Endothelial cell (in vitro differentiated cells): ENCODE data around the gene SMIM31. TPM values are rescaled to one million over a fixed set of nuclear protein-coding genes. Genes with fewer than 3 reads are reported as not detected.

Source experiments
- DNase-seq: peaks from one replicate; pipeline ENCODE4 v3.0.0; 2021; ENCODE audit warnings: low spot score
- H3K27ac Mint-ChIP-seq: one replicate; pipeline ENCODE4 v1.8.0; 2021; ENCODE audit warnings: mixed read lengths, inconsistent platforms; ENCODE audit not compliant: unreplicated experiment
- H3K27me3 Mint-ChIP-seq: one replicate; pipeline ENCODE4 v1.8.0; 2021; ENCODE audit warnings: mild to moderate bottlenecking, moderate library complexity, mixed read lengths, inconsistent platforms; ENCODE audit not compliant: unreplicated experiment
- H3K36me3 Mint-ChIP-seq: one replicate; pipeline ENCODE4 v1.8.0; 2021; ENCODE audit warnings: mild to moderate bottlenecking, low read depth, mixed read lengths, inconsistent platforms; ENCODE audit not compliant: unreplicated experiment
- H3K4me1 Mint-ChIP-seq: one replicate; pipeline ENCODE4 v1.8.0; 2021; ENCODE audit warnings: mild to moderate bottlenecking, mixed read lengths, inconsistent platforms; ENCODE audit not compliant: unreplicated experiment
- H3K4me3 Mint-ChIP-seq: one replicate; pipeline ENCODE4 v1.8.0; 2021; ENCODE audit warnings: mild to moderate bottlenecking, mixed read lengths, inconsistent platforms; ENCODE audit not compliant: unreplicated experiment
- H3K9me3 Mint-ChIP-seq: one replicate; pipeline ENCODE4 v1.8.0; 2021; ENCODE audit warnings: mixed read lengths, inconsistent platforms; ENCODE audit not compliant: unreplicated experiment
- CTCF ChIP-seq: fragments of 200-600 bp; sonication (generic); IDR thresholded peaks from one replicate; pipeline ENCODE4 v1.5.0; 2021; ENCODE audit warnings: antibody characterized with exemption; ENCODE audit not compliant: unreplicated experiment
- total RNA-seq: library from RNA; stranded (reverse); fragmentation: NEBNext Ultra II Directional; extraction: Animal tissue kit (Norgen Biotek cat#: 25700); gene quantifications from one replicate; pipeline ENCODE4 v1.2.1, GENCODE V29; 2021; ENCODE audit not compliant: unreplicated experiment

SMIM31 gene
- total RNA-seq, 1 donor from 2014 or later, result not detected

DNA sequence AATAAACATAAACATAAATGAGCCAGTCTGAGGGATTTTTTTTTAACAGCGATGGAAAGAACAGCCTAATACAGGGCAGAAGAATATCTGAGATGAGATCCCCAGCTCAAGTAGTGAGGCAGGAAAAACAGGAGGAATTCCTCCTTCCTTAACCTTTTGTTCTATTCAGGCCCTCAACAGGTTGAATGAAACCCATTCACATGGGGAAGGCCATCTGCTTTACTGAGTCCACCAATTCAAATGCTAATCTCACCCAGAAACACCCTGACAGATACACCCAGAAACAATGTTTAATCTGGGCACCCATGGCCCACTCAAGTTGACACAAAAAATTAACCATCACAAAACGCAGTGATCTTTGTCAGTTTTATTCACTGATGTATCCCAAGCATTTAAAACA, 45.5 kb downstream of the SMIM31 start:
- H3K4me3 Mint-ChIP-seq, result no peak overlapping the region
- no peaks in the 10 kb centered on the region for H3K27me3 Mint-ChIP-seq
- H3K9me3 Mint-ChIP-seq, result no peaks in the 10 kb centered on the region
- no peak for TF ChIP-seq CTCF
- H3K36me3 Mint-ChIP-seq, result no peaks in the 10 kb centered on the region
- H3K4me1 Mint-ChIP-seq, result peaks cover 4% of the 10 kb centered on the region
- no peak overlapping the region for H3K27ac Mint-ChIP-seq
- no peak for DNase-seq

DNA sequence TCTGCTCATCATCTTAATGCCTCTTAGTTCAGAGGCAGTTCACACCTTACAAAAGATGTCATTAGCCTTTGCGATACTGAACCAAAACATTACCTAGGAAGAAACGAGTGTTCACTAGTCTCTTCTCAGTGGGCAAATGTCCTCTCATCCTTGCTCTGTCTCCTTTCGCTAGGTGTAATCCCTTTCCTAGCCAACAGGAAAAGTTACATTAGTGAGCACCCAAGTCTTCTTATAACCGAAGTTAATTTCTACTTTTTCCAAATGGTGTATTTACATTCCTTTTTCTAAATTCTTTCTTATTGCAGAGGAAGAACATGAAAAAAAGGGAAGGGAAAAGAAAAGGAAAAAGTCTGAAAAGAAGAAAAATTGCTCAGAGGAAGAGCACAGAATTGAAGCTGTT, 46.9 kb downstream of the SMIM31 start:
- no peak overlapping the region for H3K27ac Mint-ChIP-seq
- H3K9me3 Mint-ChIP-seq, result no peaks in the 10 kb centered on the region
- peaks cover 4% of the 10 kb centered on the region for H3K4me1 Mint-ChIP-seq
- no peaks in the 10 kb centered on the region for H3K27me3 Mint-ChIP-seq
- H3K36me3 Mint-ChIP-seq, result no peaks in the 10 kb centered on the region
- no peak overlapping the region for H3K4me3 Mint-ChIP-seq
- no peak for TF ChIP-seq CTCF
- no peak for DNase-seq

DNA sequence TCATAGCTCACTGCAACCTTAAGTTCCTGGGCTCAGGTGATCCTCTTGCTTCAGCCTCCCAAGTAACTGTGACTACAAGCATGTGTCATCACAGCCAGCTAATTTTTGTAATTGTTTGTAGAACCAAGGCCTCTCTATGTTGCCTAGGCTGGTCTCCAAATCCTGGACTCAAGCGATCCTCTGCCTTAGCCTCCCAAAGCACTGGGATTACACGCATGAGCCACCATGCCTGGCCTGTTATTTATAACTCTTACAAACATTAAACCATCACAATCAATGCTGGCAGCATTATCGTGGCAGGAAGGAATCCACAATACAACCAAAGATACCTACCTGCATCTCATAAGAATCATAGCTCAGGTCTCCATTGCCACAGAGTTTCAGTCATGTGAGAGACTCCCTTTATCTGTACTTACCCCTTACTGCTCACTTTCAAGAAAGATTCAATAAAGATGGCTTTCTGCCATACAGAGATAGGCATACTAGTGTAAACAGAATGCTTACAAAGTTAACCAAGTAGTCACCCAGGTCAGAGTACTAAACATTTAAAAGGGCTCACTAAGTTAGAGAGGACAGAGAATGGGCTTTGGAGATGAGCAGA, 48.5 kb downstream of the SMIM31 start:
- Mint-ChIP-seq H3K9me3 (no peaks in the 10 kb centered on the region), H3K27ac (no peak overlapping the region), H3K4me1 (peaks cover 4% of the 10 kb centered on the region), H3K27me3 (no peaks in the 10 kb centered on the region), H3K4me3 (no peak overlapping the region), H3K36me3 (no peaks in the 10 kb centered on the region)
- no peak for DNase-seq
- no peak for TF ChIP-seq CTCF

DNA sequence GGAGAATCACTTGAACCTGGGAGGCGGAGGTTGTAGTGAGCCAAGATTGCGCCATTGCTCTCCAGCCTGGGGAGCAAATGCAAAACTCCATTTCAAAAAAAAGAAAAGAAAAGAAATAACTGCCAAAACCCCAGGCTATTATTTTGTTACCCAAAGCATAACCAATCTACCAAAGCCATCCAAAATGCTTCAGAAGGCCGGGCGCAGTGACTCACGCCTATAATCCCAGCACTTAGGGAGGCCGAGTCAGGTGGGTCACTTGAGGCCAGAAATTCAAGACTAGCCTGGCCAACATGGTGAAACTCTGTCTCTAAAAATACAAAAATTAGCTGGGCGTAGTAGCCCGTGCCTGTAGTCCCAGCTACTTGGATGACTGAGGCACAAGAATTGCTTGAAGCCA, 49.8 kb downstream of the SMIM31 start:
- no peak for TF ChIP-seq CTCF
- H3K4me1 Mint-ChIP-seq, result peaks cover 4% of the 10 kb centered on the region
- no peaks in the 10 kb centered on the region for H3K9me3 Mint-ChIP-seq
- no peaks in the 10 kb centered on the region for H3K27me3 Mint-ChIP-seq
- no peaks in the 10 kb centered on the region for H3K36me3 Mint-ChIP-seq
- DNase-seq, result no peak
- H3K4me3 Mint-ChIP-seq, result no peak overlapping the region
- no peak overlapping the region for H3K27ac Mint-ChIP-seq

DNA sequence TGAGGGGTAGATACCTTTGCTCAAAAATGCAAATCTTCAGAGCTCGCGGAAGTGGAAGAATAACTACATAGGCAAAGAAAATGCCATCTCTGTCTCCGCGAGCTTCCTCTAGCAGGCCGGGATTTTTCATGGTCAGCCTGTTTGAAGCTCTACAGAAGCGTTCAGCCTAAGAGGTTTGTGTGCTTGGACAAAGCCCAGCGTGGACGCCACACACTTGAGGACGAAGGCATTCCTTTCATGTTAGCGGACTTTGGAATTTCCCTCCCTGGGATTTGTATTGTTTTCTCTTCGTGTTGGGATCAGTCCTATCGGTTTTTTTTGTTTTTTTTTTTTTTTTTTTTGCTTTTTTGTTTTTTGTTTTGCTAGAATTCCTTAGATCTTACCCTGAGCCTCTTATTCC, 53.7 kb downstream of the SMIM31 start:
- Mint-ChIP-seq H3K9me3 (no peaks in the 10 kb centered on the region), H3K36me3 (no peaks in the 10 kb centered on the region), H3K4me3 (no peak overlapping the region), H3K27ac (no peak overlapping the region), H3K27me3 (no peaks in the 10 kb centered on the region), H3K4me1 (no peaks in the 10 kb centered on the region)
- TF ChIP-seq CTCF, result no peak
- DNase-seq, result peak; percentile 11
